Right atrium auricular region (tissue), 2 donors: ENCODE measurements around the gene RUNX2. TPM values are rescaled to one million over a fixed set of nuclear protein-coding genes. Genes with fewer than 3 reads are reported as not detected.

Source experiments
- DNase-seq: peaks from one replicate; pipeline ENCODE4 v3.0.0-alpha.2; 2019; ENCODE audit warnings: low spot score
- H3K27ac ChIP-seq, 2 donors: fragments of 200-600 bp; sonication (generic); 1 replicate in 1 of 2; 2 replicates in 1 of 2; pipeline ENCODE4 v1.5.1; 2016 to 2019
- H3K27me3 ChIP-seq, 2 donors: fragments of 200-600 bp; sonication (generic); one replicate each; pipeline versions ENCODE4 v1.5.1 to v1.6.0; 2017 to 2019
- H3K36me3 ChIP-seq: fragments of 200-600 bp; sonication (generic); one replicate; pipeline ENCODE4 v1.5.1; 2016
- H3K4me1 ChIP-seq, 2 donors: fragments of 200-600 bp; sonication (generic); one replicate each; pipeline versions ENCODE4 v1.5.1 to v1.6.0; 2017 to 2019
- H3K4me3 ChIP-seq, 2 donors: fragments of 200-600 bp; sonication (generic); 1 replicate in 1 of 2; 2 replicates in 1 of 2; pipeline ENCODE4 v1.5.1; 2017 to 2019; ENCODE audit warnings: mild to moderate bottlenecking in 1 of 2, moderate library complexity in 1 of 2
- H3K9me3 ChIP-seq, 2 donors: fragments of 200-600 bp; sonication (generic); one replicate each; pipeline ENCODE4 v1.5.1; 2019
- total RNA-seq, 2 donors: library from RNA; depleted of rRNA; stranded (reverse); fragments of >200 nt; gene quantifications; one replicate each; pipeline ENCODE4 v1.1.0, GENCODE V29; 2016
- TF ChIP-seq, protein P1 (sequence below), 2 donors: fragments of 200-600 bp; sonication (generic); IDR thresholded peaks; one replicate each; pipeline ENCODE4 v1.5.1; 2019; ENCODE audit warnings: antibody characterized with exemption in 2 of 2

The RUNX2 gene
- total RNA-seq, 2 donors from 2014 or later: 0.55 to 0.85 TPM

GRCh38 chr6:45457141-45457540 lies 129.0 kb downstream of the RUNX2 start:
- H3K9me3 ChIP-seq: no peaks in the 10 kb centered on the region
- H3K4me3 ChIP-seq: no peak overlapping the region
- no peaks in the 10 kb centered on the region for H3K4me1 ChIP-seq
- DNase-seq: no peak
- no peaks in the 10 kb centered on the region for H3K36me3 ChIP-seq
- no peaks in the 10 kb centered on the region for H3K27me3 ChIP-seq
- TF ChIP-seq, protein P1, sequence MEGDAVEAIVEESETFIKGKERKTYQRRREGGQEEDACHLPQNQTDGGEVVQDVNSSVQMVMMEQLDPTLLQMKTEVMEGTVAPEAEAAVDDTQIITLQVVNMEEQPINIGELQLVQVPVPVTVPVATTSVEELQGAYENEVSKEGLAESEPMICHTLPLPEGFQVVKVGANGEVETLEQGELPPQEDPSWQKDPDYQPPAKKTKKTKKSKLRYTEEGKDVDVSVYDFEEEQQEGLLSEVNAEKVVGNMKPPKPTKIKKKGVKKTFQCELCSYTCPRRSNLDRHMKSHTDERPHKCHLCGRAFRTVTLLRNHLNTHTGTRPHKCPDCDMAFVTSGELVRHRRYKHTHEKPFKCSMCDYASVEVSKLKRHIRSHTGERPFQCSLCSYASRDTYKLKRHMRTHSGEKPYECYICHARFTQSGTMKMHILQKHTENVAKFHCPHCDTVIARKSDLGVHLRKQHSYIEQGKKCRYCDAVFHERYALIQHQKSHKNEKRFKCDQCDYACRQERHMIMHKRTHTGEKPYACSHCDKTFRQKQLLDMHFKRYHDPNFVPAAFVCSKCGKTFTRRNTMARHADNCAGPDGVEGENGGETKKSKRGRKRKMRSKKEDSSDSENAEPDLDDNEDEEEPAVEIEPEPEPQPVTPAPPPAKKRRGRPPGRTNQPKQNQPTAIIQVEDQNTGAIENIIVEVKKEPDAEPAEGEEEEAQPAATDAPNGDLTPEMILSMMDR (IDR thresholded peaks at IDR 0.05): no peak
- H3K27ac ChIP-seq: no peak overlapping the region

DNA sequence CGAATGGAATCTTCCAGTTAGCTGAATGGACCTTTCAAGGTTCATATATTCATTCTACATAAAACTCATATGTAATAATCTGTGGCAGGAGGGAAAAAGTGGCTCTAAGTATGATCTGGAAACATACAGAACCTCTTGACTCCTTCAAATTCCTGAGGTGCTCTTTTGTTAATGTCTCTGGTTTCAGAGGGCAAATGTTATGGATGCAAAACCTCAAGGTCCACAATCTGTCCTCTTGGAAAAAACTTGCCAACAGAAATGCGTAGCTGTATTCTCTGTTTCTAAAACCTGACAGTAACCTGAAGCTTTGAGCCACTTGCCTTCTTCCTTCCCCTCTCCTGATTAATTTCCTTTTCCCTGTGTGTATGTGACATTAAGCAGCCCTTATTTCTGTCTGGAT lies 130.5 kb downstream of the RUNX2 start:
- Histone ChIP-seq H3K27me3 (no peaks in the 10 kb centered on the region), H3K4me1 (no peaks in the 10 kb centered on the region), H3K9me3 (no peaks in the 10 kb centered on the region), H3K4me3 (no peak overlapping the region), H3K36me3 (no peaks in the 10 kb centered on the region), H3K27ac (no peak overlapping the region)
- DNase-seq: no peak
- TF ChIP-seq, protein P1 (IDR thresholded peaks at IDR 0.05): no peak

GRCh38 chr6:45460166-45460565 lies 132.0 kb downstream of the RUNX2 start:
- Histone ChIP-seq H3K36me3 (no peaks in the 10 kb centered on the region), H3K27me3 (no peaks in the 10 kb centered on the region), H3K4me1 (no peaks in the 10 kb centered on the region), H3K4me3 (no peak overlapping the region), H3K9me3 (no peaks in the 10 kb centered on the region), H3K27ac (no peak overlapping the region)
- TF ChIP-seq, protein P1 (IDR thresholded peaks at IDR 0.05): no peak
- DNase-seq: no peak

GRCh38 chr6:45461486-45461885 lies 133.4 kb downstream of the RUNX2 start:
- Histone ChIP-seq H3K9me3 (no peaks in the 10 kb centered on the region), H3K27ac (no peak overlapping the region), H3K4me1 (no peaks in the 10 kb centered on the region), H3K36me3 (no peaks in the 10 kb centered on the region), H3K4me3 (no peak overlapping the region), H3K27me3 (no peaks in the 10 kb centered on the region)
- TF ChIP-seq, protein P1 (IDR thresholded peaks at IDR 0.05): no peak
- DNase-seq: no peak

DNA sequence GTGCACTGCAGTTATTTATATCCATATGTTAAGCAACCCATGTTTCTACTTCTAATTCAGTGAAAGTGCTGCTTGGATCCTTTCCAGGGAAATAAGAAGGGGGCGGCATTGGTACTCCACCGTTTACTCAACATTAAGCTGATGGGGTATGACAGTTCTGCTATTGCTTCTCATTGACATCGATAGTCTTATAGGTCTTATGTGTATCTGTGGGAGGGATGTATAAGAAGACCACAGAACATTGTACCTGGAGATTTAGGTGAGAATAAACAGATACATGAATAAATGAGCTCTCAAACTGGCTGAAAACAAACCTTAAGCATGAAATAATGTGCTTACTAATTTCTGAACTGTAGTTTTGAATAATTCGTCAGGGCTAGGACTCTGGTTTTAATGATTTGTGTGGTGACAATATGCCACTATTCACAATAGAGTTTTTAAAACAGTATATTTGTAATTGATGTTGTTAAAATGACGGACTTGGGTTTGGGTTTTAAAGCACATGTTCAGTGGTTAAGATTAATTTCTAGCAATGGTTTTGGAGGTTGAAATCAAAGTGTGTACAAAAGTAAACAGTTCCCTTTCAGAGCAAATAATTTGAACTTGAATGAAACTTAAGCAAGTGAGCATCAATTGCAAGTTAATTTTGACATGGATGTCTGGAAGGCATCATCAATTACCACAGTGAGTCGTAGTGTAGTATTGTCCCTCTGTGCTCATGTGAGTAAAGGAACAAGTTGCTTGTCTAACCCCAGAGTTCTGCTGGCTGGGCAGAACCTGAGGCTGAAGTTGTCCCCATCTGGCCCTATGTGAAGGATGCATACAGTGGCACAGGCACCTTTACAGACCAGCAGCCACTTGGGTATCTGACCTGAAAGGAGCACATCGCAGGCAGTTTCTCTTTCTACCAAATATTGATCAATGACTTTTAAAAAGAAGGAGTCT lies 134.3 kb downstream of the RUNX2 start:
- TF ChIP-seq, protein P1 (IDR thresholded peaks at IDR 0.05): no peak
- DNase-seq: no peak
- Histone ChIP-seq H3K36me3 (no peaks in the 10 kb centered on the region), H3K4me3 (no peak overlapping the region), H3K27me3 (no peaks in the 10 kb centered on the region), H3K4me1 (no peaks in the 10 kb centered on the region), H3K9me3 (no peaks in the 10 kb centered on the region), H3K27ac (no peak overlapping the region)
